HG02943 (cell line): ENCODE results near the gene HLCS.

ENCODE experiments used
- ATAC-seq: cut with Tn5 transposase; IDR thresholded peaks from one replicate; pipeline ENCODE4 v1.9.1; 2021; ENCODE audit warnings: mild to moderate bottlenecking, low read depth, moderate library complexity; ENCODE audit not compliant: unreplicated experiment

Gene HLCS

DNA sequence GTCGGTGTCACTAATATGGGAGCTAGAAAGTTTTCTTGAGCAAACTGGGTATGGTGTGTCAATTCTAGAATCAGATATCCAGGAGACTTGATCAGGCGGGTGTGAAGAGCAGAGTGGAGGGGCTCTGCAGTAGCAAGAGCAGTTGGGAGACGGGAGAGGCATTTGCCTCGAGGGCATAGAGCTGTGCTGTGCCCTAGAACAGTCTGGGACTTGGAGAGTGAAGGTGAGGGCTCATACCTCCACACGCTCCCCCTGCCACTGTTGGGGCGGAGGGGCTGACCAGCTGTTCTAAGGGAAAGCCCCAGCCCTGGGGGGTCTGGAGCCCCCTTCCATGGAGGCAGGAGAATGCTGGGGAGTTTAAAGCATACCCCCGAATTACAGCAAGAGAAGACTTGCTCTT is 233.7 kb downstream of the HLCS start:
- ATAC-seq, result no peak

- no peak for ATAC-seq
Measured at GRCh38 chr21:36732217-36732616, 234.3 kb downstream of the HLCS start.

DNA sequence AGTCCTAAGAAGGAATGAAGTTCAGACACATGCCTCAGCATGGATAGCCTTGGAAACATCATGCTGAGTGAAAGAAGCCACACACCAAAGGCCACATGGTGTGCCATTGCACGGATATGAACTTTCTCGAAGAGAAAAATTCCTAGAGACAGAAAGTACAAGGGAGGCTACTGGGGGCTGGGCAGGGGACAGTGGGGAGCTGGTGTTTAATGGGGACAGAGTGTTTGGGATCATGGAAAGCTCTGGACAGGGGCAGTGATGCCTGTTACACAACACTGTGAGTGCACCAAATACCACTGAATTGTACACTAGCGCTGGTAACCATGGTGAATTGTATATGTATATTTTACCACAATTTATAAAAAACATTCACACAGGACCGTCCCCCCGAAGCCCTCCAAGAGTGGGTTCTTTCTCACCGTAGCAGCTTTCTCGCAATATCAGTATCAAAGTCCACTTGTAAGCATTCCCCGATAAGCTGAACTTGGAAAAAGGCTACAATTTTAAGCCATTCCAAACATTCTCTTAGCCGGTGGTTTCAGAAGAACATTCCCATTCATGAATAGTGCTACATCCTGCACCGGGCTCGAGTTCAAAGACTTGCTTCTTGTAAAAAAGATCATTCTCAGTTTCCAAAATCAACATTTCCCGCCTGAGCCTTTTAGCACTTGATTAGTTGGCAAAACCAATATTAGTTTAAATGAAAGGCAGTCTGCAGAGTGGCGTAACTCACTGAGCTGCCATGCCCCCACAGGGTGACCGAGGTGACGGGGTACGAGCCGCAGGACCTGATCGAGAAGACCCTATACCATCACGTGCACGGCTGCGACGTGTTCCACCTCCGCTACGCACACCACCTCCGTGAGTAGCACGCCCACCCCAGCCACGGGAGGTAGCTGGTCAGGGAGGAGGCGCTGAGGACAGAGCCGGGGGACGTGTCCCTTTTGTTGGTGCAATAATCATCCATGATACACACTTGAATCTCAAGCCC is 235.9 kb downstream of the HLCS start:
- ATAC-seq, result no peak

DNA sequence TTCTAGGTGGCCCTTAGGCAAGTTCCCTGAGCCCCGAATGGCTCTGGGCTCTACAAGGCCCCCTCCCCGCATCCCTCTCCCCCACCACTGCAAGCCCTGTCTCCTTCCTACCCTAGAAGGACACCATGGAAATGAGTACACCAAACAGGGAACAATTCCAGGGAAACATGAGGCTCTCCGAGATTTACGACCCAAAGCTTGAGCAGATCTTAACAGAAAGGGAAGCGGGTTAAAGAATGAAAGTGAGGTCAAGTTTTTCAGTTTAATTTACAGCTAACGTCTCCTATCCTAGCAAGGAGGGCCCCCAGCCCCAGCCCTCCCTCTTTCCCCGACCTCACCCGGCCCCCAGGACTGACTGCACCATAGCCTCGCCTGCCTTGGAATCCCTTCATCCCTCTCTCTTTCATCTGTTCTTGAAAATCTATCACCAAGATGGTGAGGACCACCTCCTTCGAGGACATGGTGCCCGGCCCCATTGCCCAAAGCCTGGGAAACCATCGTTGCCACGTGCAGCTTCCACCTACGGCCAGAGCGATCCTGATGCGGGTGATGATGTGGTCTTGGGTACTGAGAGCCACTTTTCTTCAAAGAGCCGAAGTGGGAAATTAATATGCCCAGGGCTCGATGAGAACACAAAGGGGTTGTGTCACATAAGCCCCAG is 237.0 kb downstream of the HLCS start:
- ATAC-seq, result no peak

DNA sequence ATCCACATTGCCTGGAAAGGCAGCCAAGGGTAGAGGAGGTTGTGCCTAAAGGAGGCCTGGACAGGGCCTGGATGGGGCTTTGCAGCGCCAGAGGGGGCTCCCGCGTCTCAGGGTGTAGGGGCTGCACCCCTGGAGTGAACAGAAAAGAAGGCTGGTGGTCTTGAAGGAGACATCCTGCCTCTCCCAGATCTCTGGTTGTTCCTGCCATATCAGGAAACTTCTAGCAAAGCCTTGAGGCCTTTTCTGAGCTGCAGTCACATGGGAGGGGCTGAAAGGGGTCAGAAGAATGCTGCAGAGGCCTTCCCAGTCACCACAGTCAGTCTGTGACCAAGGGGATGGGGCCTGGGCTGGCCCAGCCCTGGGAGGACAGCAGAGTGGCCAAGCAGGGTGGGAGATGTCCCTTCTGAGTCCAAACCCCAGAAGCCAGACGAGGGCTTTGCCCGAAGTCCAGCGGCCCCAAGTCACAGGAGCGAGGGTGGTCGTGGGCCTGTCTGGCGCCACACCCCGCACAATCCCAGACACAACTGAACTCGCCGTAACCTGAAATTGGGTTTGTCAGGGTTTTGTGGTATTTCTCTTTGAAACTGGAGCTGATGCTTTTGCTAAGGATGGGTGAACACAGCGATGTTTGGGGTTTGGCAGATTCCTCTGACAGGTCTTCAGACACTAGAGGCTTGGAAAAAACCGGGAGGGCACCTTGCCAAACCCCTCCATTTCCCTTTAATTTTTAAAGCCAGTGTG is 237.9 kb downstream of the HLCS start:
- ATAC-seq, result no peak

DNA sequence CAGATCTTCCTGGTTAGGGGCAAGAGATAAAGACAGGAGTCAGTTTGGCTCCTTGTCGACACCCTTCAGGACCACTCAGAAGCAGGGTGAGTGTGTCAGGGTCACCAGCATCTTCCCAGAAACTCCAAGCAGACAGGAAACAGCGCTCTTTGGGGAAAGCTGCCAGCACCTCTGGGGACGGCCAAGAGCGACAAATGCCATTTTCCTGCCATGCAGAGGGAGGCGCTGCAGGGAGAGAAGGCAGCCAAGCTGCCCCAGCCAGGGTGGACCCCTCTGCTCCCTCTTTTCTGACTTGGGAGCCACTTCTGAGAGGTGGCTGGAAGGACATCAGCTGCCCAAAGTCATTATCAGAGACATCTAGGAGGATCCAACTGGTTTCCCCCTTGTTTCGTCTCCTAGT is 238.6 kb downstream of the HLCS start:
- no peak for ATAC-seq

DNA sequence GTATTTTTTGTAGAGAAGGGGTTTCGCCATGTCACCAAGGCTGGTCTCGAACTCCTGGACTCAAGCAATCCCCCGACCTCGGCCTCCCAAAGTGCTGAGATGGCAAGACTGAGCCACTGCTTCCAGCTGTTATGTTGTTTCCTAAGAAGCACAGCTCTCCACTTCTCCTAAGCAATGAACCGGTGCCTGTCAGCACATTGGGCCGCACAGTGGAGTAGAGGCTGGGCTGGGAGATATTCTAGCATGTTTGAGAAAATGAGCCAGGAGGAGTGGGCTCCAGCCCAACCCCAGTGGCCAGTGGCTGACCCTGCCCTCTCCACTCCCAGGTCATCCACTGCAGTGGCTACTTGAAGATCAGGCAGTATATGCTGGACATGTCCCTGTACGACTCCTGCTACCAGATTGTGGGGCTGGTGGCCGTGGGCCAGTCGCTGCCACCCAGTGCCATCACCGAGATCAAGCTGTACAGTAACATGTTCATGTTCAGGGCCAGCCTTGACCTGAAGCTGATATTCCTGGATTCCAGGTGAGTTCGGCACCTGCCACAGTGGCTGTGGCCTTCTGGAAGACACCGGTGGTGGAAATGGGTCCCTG is 240.6 kb downstream of the HLCS start:
- no peak for ATAC-seq

- ATAC-seq, result no peak
Measured at GRCh38 chr21:36724660-36725059, 241.8 kb downstream of the HLCS start.

DNA sequence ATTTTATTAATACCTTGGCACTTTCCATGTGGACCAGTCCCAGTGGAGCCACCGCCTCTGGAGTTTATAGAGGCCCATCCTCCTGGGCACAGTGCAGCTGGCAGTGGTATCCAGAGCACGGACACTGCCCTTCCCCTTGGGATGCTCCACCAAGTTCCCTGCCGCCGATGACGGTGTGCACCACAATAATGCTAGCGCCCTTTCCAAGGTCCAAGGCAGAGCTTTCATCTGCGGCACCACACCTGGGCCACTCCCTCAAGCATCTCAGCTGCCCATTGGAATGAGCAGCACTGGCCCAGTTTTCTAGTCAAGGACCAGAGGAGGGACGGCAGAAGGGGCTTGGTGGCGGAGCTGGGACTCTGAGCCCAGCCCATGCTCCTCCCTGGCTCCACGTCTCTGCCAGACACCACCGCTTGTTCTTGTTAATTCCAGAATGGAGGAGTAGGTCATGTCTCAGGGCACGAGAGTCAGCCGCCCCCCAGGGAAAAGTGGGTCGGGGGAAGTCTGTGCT is 243.0 kb downstream of the HLCS start:
- no peak for ATAC-seq

- no peak for ATAC-seq
Measured at GRCh38 chr21:36722370-36723368, 243.8 kb downstream of the HLCS start.

DNA sequence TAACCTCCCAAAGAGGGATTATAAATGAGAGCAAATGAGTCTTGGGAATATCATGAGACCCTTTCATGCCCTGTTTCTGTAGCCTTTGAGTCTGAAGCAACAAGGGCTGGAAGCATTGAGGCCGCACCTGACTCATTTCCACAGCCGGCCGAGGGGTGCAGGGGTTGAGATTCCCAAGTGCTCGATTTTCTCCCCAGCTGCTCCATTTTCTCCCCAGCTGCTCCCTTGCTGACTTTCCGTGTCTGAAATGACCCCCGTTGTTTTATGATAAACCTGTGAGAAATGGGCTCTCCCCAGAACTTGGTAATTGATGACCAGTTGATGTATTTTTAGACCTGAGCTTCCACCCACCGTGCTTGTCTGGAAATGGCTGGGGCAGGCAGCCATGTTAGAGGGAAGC is 244.7 kb downstream of the HLCS start:
- ATAC-seq, result no peak

GRCh38 chr21:36719614-36720013 is 246.9 kb downstream of the HLCS start:
- no peak for ATAC-seq

DNA sequence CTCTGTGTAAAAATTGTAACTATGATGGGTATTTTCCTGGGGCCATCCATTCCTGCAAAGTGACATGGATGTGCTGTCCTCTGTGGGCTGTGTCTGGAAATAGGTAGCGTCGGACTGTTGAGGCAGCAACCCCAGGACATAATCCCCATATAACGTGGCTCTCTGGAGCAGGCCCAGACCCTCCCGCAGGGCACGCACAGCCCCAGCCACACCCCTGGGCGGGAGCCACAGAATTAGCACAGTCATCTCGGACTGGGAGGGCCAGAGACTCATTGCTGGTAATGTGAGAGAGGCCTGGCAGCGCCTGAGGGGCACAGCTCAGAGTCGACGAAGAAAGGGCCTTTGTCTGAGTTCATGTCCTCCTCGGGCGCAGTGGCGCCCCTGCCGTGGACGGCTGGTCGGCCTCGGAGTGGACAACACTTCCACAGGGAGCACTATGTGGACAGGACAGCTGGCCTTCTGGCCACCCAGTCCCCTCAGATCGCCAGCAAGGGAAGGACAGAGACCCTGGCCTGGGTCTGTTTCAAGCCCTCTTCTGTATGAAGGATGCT is 247.4 kb downstream of the HLCS start:
- no peak for ATAC-seq

GRCh38 chr21:36717976-36718375 is 248.5 kb downstream of the HLCS start:
- ATAC-seq, result no peak

GRCh38 chr21:36716836-36717235 is 249.6 kb downstream of the HLCS start:
- no peak for ATAC-seq

DNA sequence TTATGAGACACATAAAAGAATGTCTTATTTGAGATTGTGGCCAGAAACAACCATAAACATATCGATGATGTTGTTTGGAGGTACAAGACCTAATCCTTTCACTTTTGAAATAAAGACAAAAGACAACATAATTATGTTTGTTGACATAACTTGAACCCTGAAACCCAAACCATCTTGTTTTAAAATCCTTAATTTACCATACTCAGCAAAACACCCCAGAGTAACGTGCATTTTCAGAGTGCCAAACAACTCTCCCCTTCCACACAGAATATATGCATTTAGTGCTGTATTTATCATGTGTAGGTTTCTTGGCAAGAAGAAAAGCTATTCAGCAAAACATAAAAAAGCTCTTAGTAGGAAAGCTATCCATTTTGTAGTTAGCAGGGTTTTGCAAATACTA is 250.1 kb downstream of the HLCS start:
- no peak for ATAC-seq

GRCh38 chr21:36713746-36714145 is 252.7 kb downstream of the HLCS start:
- ATAC-seq, result no peak

DNA sequence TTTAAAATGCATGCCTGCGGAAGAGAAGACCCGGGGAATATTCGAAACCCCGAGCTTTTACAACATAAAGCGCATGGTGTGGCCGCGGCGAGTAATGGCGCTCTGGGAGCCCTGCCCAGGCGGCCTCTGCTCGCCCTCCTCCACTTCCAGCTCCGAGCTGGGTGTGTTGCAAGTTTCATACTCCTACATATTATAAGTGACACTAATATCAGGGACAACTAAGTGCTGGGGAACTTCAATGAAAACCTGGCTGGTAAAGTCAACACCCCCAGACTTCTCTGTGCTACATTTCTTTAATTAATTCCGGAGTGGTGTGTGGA is 255.8 kb downstream of the HLCS start:
- ATAC-seq, result no peak
